Suprapubic skin (tissue), 3 donors: ENCODE measurements around the gene STXBP3.

ENCODE experiments used
- CTCF ChIP-seq, 2 donors: fragments of 200-600 bp in 1 of 2; fragments of 450-650 bp in 1 of 2; sonication (generic) in 1 of 2; IDR thresholded peaks; one replicate each; pipeline ENCODE4 v1.5.1; 2016 to 2019; ENCODE audit warnings: antibody characterized with exemption in 2 of 2, mild to moderate bottlenecking in 1 of 2, moderate library complexity in 1 of 2
- POLR2A ChIP-seq, 2 donors: fragments of 450-650 bp; IDR thresholded peaks; one replicate each; pipeline ENCODE4 v1.6.1; 2017; ENCODE audit warnings: antibody characterized with exemption in 2 of 2, mild to moderate bottlenecking in 2 of 2, moderate library complexity in 2 of 2

- TF ChIP-seq CTCF (IDR thresholded peaks at IDR 0.05) (no peak), POLR2A (IDR thresholded peaks at IDR 0.05) (no peak)
These were observed 38.8 kb downstream of the STXBP3 start for GRCh38 chr1:108785264-108785663.
